Suppressor macrophage (primary cell): ENCODE results near the gene LECT2.

Experiments
- DNase-seq, 4 experiments: peaks; one replicate each; pipeline ENCODE4 v3.0.0-alpha.2; 2020 to 2022

The LECT2 gene

GRCh38 chr5:135978212-135978631, 23.4 kb upstream of the LECT2 start:
- DNase-seq: no peak

- peak; percentile 94 to 99 (median 96) for DNase-seq
Measured at GRCh38 chr5:135977375-135977928, 22.7 kb upstream of the LECT2 start.

GRCh38 chr5:135976216-135976615, 21.4 kb upstream of the LECT2 start:
- no peak for DNase-seq

- no peak for DNase-seq
Measured at GRCh38 chr5:135975122-135975521, 20.3 kb upstream of the LECT2 start.

GRCh38 chr5:135974021-135974600, 19.3 kb upstream of the LECT2 start:
- DNase-seq: peak in 1 of 4 experiments; percentile 41

- DNase-seq: no peak
Measured at GRCh38 chr5:135973323-135974020, 18.7 kb upstream of the LECT2 start.

- DNase-seq: no peak
Measured at GRCh38 chr5:135971701-135972100, 16.9 kb upstream of the LECT2 start.

GRCh38 chr5:135966790-135967189, 12.0 kb upstream of the LECT2 start:
- no peak for DNase-seq

GRCh38 chr5:135966165-135966564, 11.4 kb upstream of the LECT2 start:
- no peak for DNase-seq

- DNase-seq: no peak
Measured at GRCh38 chr5:135965504-135965903, 10.7 kb upstream of the LECT2 start.

- peak in 2 of 4 experiments; percentile 22 to 35 for DNase-seq
Measured at GRCh38 chr5:135964670-135965320, 10.0 kb upstream of the LECT2 start.

- no peak for DNase-seq
Measured at GRCh38 chr5:135955525-135955924, 742 bp upstream of the LECT2 start.

GRCh38 chr5:135953850-135954249, 933 bp downstream of the LECT2 start:
- DNase-seq: no peak

- DNase-seq: no peak
Measured at GRCh38 chr5:135952683-135953082, 2.1 kb downstream of the LECT2 start.

GRCh38 chr5:135951807-135952206, 3.0 kb downstream of the LECT2 start:
- no peak for DNase-seq

- no peak for DNase-seq
Measured at GRCh38 chr5:135951257-135951656, 3.5 kb downstream of the LECT2 start.

GRCh38 chr5:135950611-135951010, 4.2 kb downstream of the LECT2 start:
- DNase-seq: no peak

- peak; percentile 76 to 92 (median 90) for DNase-seq
Measured at GRCh38 chr5:135944967-135945560, 9.7 kb downstream of the LECT2 start.

- DNase-seq: no peak
Measured at GRCh38 chr5:135944564-135944963, 10.2 kb downstream of the LECT2 start.

GRCh38 chr5:135942202-135942771, 12.5 kb downstream of the LECT2 start:
- DNase-seq: peak in 1 of 4 experiments; percentile 12

- no peak for DNase-seq
Measured at GRCh38 chr5:135941711-135942110, 13.1 kb downstream of the LECT2 start.

GRCh38 chr5:135937245-135937911, 17.4 kb downstream of the LECT2 start:
- DNase-seq: no peak
